Measurements from ENCODE around the gene KATNIP. TPM values are rescaled to one million over a fixed set of nuclear protein-coding genes. Genes with fewer than 3 reads are reported as not detected.
A peak's percentile ranks its signal among the peaks of the same experiment; 100 is the strongest.

Gene KATNIP
- 9.4 TPM for polyA plus RNA-seq (2013, experiment 1 of 2; ENCODE audit: insufficient read length)
- polyA plus RNA-seq (2013, experiment 2 of 2; ENCODE audit: insufficient read length): 11.1 TPM

- DNase-seq: peak; percentile 99
Measured at GRCh38 chr16:27549746-27550581, at the start of gene KATNIP, which contains the start of gene GTF3C1. Gene KATNIP (plus strand): TSS chr16:27550144. CDS start chr16:27550171, 27 bp downstream. Gene GTF3C1 (minus strand): TSS chr16:27549913. CDS start chr16:27549890, 23 bp downstream.

DNA sequence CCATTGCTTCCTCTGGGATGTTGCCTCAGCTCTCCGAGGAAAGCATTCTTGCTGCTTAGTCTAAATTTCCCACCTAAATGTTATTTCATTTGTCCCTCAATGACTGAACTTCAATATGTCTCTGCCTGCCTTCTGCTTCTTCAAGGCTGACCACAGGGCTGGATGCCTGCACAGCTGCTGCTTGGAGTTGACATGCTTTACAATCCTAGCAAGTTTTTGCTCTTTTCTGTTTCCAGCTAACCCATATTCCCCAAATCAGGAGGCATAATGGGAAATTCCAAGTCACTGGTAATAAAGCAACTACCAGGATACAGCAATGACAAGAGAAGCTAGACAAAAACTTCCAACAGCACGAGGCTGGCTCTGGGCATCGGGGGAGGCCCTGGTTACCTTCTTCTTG, 49.1 kb upstream of the KATNIP start:
- no peak for DNase-seq

GRCh38 chr16:27503662-27504061, 46.3 kb upstream of the KATNIP start:
- no peak for DNase-seq

- no peak for DNase-seq
Measured at GRCh38 chr16:27505297-27506236, 44.4 kb upstream of the KATNIP start.

- DNase-seq: no peak
Measured at GRCh38 chr16:27506771-27507170, 43.2 kb upstream of the KATNIP start.

DNA sequence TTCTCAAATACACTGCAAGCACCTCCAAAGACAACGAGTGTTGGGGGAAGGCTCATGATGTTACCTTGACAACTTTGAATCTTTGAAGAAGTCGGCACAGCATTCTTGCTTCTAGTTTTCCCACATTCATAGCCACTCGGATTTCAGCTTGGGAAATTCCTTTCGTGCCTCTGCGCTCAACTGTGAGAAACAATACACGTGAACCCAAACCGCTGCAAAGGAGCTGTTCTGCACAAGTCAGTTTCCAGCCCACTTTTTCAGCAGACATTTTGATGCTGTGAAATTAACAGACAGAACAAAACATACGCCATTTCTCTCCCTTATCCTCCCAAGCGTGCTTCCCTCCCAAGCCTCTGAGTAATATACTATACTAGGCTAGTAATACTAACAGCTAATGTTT, 41.5 kb upstream of the KATNIP start:
- DNase-seq: no peak

DNA sequence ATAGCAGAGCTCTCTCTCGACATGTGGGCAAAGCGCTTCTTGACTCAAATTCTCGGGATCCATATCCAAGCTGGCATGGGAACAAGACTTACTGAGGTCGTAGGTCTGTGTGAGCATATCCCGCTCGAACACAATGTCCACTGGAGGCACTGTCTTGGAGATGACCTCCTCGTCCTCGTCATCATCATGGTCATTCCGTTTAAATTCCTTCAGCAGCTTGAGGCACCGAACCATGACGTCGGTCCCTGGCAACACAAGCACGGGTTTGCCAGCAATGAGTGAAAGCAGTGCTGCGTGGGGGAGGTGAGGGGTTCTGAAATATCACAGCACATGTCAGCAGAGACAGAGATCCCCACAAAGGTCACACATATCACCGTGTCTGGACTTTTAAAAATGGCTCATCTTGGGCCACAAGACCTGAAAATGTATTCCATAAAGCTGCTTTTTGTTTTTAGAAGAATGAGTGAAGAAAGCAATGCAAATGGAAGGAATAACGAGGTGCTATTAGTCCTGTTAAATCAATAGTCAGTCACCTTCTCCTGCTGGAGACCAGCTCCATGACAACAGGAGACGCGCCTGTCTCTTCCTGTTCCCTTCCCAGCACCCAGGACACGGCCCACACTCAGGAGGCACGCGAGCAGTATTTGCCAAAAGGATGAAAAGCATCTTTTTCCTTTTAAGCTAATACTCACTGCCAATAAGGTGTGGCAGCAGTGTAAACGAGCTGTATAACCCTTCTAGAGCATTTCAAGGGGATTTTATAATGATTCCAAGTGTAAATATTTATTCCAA, 38.1 kb upstream of the KATNIP start:
- DNase-seq: no peak

- DNase-seq: no peak
Measured at GRCh38 chr16:27514806-27515205, 35.1 kb upstream of the KATNIP start.

DNA sequence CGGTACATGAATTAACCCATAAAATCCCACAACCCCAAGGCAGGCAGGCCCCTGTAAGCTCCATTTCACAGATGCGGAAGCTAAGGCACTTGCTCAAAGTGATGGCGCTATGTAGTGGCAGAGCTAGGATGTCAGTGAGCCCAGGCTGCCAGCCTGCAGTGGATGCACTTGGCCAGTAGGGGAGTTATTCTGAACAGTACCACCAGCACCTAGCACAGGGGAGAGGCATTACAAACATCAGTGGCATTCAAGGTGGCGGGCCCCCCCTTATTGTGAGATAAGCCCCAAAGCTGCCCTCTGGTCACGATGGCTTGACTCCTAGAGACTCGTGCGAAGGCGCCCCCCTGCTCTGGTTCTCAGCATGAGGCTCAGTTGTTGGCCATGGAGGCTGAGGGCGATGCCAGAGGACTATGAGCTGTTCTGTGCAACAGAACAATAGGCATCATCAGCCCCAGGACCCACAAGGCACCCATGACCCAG, 34.0 kb upstream of the KATNIP start:
- peak; percentile 11 for DNase-seq

- DNase-seq: no peak
Measured at GRCh38 chr16:27516365-27516764, 33.6 kb upstream of the KATNIP start.

DNA sequence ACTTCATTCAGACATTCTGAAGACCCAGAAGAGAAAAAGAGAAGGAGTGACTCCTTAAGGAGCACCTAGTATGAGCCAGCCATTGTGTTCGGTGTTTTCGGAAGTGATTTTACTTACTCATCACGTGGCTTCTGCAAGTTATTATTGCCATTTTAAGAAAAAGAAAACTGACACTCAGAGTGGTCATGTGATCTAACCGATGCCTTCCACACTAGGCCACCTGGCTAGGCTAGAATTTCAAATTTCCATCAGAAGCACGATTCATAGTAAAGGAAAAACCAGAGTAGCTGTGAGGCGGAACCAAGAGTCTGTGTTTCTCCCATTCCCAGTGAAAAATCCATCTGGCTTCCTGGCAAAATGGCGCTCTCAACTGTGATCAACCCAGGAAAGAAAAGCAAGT, 32.3 kb upstream of the KATNIP start:
- no peak for DNase-seq

DNA sequence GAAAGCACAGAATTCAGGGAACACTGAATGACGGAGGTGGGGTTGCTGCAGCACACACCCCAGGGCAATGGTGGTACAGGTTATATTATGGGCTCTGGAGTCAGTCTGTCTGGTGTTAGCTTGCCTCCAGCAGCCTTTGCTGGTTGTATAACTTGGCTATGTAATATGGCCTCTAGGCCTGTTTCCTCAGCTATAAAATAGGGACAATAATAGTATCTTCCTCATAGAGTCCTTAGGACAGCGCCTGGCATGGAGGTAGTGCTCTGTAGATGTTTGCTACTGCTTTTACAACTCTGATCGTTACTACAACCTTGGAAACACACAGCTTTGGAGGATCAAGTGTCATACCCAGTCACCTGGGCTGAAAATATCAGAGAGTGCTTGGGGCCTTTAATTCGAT, 31.7 kb upstream of the KATNIP start:
- DNase-seq: no peak

DNA sequence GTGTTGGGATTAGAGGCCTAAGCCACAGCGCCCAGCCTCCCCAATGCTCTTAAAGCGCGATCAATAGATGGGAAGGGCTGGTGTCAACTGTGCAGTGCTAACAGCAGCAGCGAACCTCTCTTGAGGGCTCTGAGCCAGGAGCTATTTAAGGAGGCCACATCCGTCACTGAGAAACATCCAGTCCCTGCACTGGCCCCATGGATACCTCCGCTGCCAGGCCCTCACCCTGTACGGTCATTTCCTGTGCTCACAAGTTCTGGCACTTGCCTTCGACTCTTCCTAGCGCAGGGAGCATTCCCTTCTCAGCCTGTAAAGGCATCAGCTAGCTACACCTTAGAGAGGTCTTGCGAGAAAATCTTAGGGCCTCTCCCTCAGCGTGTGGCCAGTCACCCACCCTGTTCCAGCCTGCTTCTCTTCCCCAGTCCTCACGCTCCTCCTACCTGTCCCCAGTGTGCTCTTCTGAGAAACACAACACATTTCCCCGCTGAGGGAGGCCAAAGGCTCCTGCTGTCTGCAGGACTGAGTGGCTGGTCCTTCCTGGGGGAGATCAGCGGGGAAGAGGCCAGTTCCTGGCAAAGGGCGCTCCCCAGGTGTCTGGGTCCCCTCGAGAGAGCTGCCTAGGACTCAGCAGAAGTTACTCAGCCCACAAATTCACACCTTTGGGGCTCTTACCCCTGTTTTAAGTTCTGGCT, 28.8 kb upstream of the KATNIP start:
- DNase-seq: no peak

DNA sequence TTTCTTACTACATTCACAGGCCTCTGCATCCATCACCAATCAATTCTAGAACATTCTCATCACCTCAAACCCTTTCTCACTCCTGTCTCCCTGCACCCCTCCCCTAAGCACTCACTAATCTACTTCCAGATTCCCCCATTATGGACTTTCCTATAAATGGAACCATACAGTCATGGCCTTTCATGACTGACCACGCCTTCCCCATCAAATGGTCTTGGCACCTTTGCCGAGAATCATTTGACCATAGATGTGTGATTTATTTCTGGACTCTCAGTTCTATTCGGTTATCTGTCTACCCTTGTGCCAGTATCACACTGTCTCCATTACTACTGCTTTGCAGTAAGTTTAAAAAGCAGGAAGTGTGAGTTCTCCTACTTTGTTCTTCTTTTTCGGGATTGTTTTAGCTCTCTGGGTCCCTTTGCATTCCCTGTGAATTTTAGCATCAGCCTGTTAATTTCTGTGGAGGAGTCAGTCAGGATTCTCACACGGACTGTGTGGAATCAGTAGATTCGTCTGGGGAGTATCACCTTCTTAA, 27.7 kb upstream of the KATNIP start:
- no peak for DNase-seq

- DNase-seq: no peak
Measured at GRCh38 chr16:27526180-27526579, 23.8 kb upstream of the KATNIP start.

DNA sequence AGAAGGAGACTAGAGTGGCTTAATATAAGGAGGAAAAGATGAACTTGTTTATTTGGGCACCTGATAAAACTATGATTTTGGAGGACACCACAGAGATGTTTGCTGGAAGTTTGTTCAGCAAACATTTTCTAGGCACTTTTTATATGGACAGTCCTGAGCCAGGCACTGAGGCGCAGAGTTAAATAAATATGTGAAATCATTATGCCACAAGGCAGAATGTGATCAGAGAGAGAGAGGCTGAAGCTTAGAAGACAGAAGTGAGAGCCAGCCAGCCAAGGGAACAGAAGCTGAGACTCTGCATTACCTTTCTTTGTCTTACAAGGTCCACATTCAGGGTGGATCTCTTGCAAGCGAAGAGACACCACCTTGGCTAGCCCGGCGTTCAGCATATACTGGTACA, 21.6 kb upstream of the KATNIP start:
- DNase-seq: no peak

DNA sequence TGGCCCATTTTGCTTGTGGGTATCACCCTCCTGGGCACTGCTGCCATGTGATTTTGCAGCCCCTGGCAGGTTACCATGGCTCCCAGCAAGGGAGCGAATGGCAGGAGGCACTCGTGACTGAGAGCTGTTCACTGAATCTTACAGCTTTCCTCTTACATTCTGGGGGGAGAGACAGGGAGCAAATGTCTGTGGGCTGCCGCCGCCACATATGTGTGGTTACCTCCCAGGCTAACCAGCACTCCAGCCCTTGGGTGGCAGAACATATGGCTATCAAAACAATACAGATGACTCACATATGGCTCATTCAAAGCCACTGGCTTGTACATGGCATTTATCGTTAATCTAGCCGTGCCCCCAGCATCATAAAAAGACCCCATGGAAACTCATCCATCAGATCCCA, 20.0 kb upstream of the KATNIP start:
- DNase-seq: peak; percentile 93

DNA sequence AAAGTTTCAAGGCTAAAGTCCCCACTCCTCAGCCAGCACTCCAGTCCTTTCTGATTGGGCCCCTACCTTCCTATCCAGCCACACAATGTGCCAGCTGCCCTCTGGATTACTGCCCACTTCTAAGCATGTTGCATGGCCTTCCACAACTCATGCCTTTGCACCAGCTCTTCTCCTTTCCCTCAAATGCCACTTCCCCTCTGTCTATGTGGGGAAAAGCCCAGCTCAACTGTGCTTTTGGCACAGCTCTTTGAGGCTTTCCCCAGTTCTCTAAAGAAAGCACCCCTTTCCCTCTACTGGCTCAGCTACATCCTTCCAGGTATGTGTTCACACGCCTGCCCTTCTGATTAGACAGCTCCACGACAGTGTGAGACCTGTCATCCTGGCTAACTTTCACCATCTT, 18.8 kb upstream of the KATNIP start:
- no peak for DNase-seq

GRCh38 chr16:27531826-27532800, 17.8 kb upstream of the KATNIP start:
- no peak for DNase-seq

- DNase-seq: no peak
Measured at GRCh38 chr16:27534256-27534655, 15.7 kb upstream of the KATNIP start.

Data from fibroblast of skin of scalp (primary cell).